Measurements from ENCODE around the gene C20orf204.

C20orf204 gene

DNA sequence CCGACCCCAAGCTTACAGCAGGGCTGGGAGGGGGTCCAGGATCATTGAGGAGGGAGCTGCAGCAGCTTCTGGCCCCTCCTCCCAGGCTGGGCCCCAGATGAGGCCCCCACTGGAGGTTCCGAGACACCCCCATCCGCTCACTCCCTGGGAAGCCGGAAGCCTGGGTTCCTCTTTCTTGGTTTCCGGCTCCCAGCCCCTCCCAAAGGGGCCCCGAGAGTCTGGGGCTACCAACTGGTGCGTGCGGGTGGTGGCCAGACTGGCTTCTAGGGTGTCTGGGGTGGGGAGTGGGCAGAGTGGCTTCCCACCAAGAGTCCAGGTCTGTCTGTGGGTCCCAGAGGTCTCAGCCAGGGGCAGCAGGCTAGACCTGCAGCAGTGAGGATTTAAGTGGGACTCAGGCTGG is 41.1 kb downstream of the C20orf204 start:
- Histone ChIP-seq H3K79me2 (ENCODE audit: insufficient read depth, low read length) (peaks cover 12% of the 10 kb centered on the region), H3K4me2 (ENCODE audit: insufficient read depth, low read length) (no peak overlapping the region), H3K27me3 (ENCODE audit: insufficient read depth, low read length, poor library complexity) (no peaks in the 10 kb centered on the region), H3K9ac (ENCODE audit: low read depth, low read length) (peak overlapping the region; percentile 1; the same call in 1 of the 2 replicates), H3K36me3 (ENCODE audit: insufficient read depth, low read length) (peaks cover 35% of the 10 kb centered on the region), H2AFZ (ENCODE audit: low read depth, low read length) (no peak overlapping the region), H3K4me1 (ENCODE audit: insufficient read depth, low read length) (peaks cover 23% of the 10 kb centered on the region), H4K20me1 (ENCODE audit: insufficient read depth, low read length) (peaks cover 27% of the 10 kb centered on the region), H3K27ac (ENCODE audit: low read length) (no peak overlapping the region), H3K9me3 (ENCODE audit: insufficient read depth, low read length, severe bottlenecking) (no peaks in the 10 kb centered on the region), H3K4me3 (ENCODE audit: low read depth in 1 of 2, low read length in 2 of 2) (no peak overlapping the region)
- no peak for ATAC-seq (ENCODE audit: insufficient read depth, low read depth)
- TF ChIP-seq, protein P1, sequence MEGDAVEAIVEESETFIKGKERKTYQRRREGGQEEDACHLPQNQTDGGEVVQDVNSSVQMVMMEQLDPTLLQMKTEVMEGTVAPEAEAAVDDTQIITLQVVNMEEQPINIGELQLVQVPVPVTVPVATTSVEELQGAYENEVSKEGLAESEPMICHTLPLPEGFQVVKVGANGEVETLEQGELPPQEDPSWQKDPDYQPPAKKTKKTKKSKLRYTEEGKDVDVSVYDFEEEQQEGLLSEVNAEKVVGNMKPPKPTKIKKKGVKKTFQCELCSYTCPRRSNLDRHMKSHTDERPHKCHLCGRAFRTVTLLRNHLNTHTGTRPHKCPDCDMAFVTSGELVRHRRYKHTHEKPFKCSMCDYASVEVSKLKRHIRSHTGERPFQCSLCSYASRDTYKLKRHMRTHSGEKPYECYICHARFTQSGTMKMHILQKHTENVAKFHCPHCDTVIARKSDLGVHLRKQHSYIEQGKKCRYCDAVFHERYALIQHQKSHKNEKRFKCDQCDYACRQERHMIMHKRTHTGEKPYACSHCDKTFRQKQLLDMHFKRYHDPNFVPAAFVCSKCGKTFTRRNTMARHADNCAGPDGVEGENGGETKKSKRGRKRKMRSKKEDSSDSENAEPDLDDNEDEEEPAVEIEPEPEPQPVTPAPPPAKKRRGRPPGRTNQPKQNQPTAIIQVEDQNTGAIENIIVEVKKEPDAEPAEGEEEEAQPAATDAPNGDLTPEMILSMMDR (IDR thresholded peaks at IDR 0.05; ENCODE audit: borderline replicate concordance, extremely low read depth, low read length, poor library complexity, severe bottlenecking), result no peak
- TF ChIP-seq EZH2 (IDR thresholded peaks at IDR 0.05; ENCODE audit: borderline replicate concordance, low read depth, low read length, severe bottlenecking), result no peak
- DNase-seq, result peak; percentile 52

DNA sequence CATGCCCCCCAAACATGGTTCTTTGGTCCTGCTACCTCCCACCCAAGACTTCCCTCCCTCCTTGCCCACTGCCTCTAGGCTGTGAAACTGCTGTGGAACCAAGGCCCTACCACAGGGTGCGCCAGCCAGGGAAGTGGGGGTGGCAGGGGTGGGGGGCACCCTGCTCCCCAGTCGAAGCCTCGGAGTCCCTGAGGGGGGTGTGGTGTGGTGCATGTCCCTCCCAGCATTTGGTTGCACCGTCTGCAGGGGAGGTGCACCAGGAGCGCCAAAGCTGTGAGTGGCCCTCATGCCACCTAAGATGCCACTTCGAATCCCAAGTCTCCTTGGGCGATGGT is 41.5 kb downstream of the C20orf204 start:
- 0 out of 2 replicates have a peak overlapping the region, but pooled peaks have one; percentile 92 for H3K4me2 ChIP-seq (ENCODE audit: insufficient read depth, low read length)
- H3K79me2 ChIP-seq (ENCODE audit: insufficient read depth, low read length), result peaks cover 12% of the 10 kb centered on the region
- H2AFZ ChIP-seq (ENCODE audit: low read depth, low read length), result no peak overlapping the region
- no peaks in the 10 kb centered on the region for H3K27me3 ChIP-seq (ENCODE audit: insufficient read depth, low read length, poor library complexity)
- H3K36me3 ChIP-seq (ENCODE audit: insufficient read depth, low read length), result peaks cover 31% of the 10 kb centered on the region
- TF ChIP-seq, protein P1 (IDR thresholded peaks at IDR 0.05; ENCODE audit: borderline replicate concordance, extremely low read depth, low read length, poor library complexity, severe bottlenecking), result no peak
- TF ChIP-seq EZH2 (IDR thresholded peaks at IDR 0.05; ENCODE audit: borderline replicate concordance, low read depth, low read length, severe bottlenecking), result no peak
- H3K9ac ChIP-seq (ENCODE audit: low read depth, low read length), result peak overlapping the region; percentile 1; the same call in 1 of the 2 replicates
- no peaks in the 10 kb centered on the region for H3K9me3 ChIP-seq (ENCODE audit: insufficient read depth, low read length, severe bottlenecking)
- no peak for DNase-seq
- H3K4me1 ChIP-seq (ENCODE audit: insufficient read depth, low read length), result peaks cover 23% of the 10 kb centered on the region
- H3K27ac ChIP-seq (ENCODE audit: low read length), result no peak overlapping the region
- no peak overlapping the region for H3K4me3 ChIP-seq (ENCODE audit: low read depth in 1 of 2, low read length in 2 of 2)
- peaks cover 28% of the 10 kb centered on the region for H4K20me1 ChIP-seq (ENCODE audit: insufficient read depth, low read length)
- ATAC-seq (ENCODE audit: insufficient read depth, low read depth), result 0 out of 3 replicates have a peak, but pooled peaks have one; percentile 10

DNA sequence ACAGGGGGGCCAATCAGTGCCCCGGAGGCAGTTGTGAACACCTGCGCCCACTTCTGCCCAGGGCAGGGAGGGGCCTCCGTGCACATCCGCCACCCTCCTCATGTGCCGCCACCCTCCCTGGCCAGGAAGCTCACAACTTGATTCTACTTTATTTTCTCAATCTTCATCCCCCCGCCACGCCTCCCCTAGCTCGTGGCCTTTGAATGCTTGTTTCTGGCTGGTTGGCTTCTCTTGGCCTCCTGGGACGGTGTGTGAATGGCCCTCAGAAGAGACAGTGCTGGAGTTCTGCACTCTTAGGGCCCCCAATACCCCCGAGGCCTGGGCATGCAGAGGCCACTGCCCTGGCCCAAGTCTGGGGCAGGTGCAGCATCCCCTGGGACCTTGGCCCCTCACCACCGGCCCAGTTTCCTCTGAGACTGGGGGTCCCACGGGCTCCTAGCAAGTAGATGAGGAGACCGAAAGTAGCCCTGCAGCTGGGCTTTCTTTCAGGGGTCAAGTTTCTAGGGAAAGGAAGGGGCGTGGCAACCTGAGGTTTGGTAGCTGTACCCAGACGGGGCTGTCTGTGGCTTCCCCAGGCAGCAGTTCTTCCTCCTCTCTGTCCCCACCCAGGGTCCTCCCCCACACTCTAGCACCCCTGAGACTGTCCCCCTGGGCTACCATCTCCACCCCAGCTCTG is 42.0 kb downstream of the C20orf204 start:
- no peak overlapping the region; the same call in 1 of the 2 replicates for H3K27ac ChIP-seq (ENCODE audit: low read length)
- H3K9ac ChIP-seq (ENCODE audit: low read depth, low read length), result peak overlapping the region; percentile 76; the same call in 1 of the 2 replicates
- ATAC-seq (ENCODE audit: insufficient read depth, low read depth), result peak; percentile 32; the same call in 2 of the 3 replicates
- H2AFZ ChIP-seq (ENCODE audit: low read depth, low read length), result no peak overlapping the region
- H3K36me3 ChIP-seq (ENCODE audit: insufficient read depth, low read length), result peaks cover 26% of the 10 kb centered on the region
- peaks cover 12% of the 10 kb centered on the region for H3K79me2 ChIP-seq (ENCODE audit: insufficient read depth, low read length)
- H3K4me1 ChIP-seq (ENCODE audit: insufficient read depth, low read length), result peaks cover 26% of the 10 kb centered on the region
- peaks cover 31% of the 10 kb centered on the region for H4K20me1 ChIP-seq (ENCODE audit: insufficient read depth, low read length)
- peak; percentile 70 for DNase-seq
- H3K9me3 ChIP-seq (ENCODE audit: insufficient read depth, low read length, severe bottlenecking), result no peaks in the 10 kb centered on the region
- H3K4me3 ChIP-seq (ENCODE audit: low read depth in 1 of 2, low read length in 2 of 2), result peak overlapping the region in 1 of 2 experiments; percentile 86; a peak in 2 of 4 replicates
- peak overlapping the region; percentile 92 for H3K4me2 ChIP-seq (ENCODE audit: insufficient read depth, low read length)
- H3K27me3 ChIP-seq (ENCODE audit: insufficient read depth, low read length, poor library complexity), result peaks cover 3% of the 10 kb centered on the region
- TF ChIP-seq, protein P1 (IDR thresholded peaks at IDR 0.05; ENCODE audit: borderline replicate concordance, extremely low read depth, low read length, poor library complexity, severe bottlenecking), result no peak
- no peak for TF ChIP-seq EZH2 (IDR thresholded peaks at IDR 0.05; ENCODE audit: borderline replicate concordance, low read depth, low read length, severe bottlenecking)
